GM19023 (cell line): ENCODE measurements around the gene PPP1R7.

Experiments used
- ATAC-seq: cut with Tn5 transposase; IDR thresholded peaks from one replicate; pipeline ENCODE4 v1.9.1; 2021; ENCODE audit warnings: mild to moderate bottlenecking, moderate library complexity; ENCODE audit not compliant: unreplicated experiment

PPP1R7 gene

GRCh38 chr2:241138471-241138870, 11.8 kb upstream of the PPP1R7 start:
- no peak for ATAC-seq

GRCh38 chr2:241139531-241140444, 10.5 kb upstream of the PPP1R7 start:
- ATAC-seq = no peak

- ATAC-seq = no peak
These were observed 9.8 kb upstream of the PPP1R7 start for GRCh38 chr2:241140445-241140840.

- ATAC-seq = no peak
These were observed 9.0 kb upstream of the PPP1R7 start for GRCh38 chr2:241141214-241141770.

GRCh38 chr2:241142063-241142462, 8.2 kb upstream of the PPP1R7 start:
- ATAC-seq = no peak

- no peak for ATAC-seq
These were observed 7.7 kb upstream of the PPP1R7 start for GRCh38 chr2:241142593-241142992.

GRCh38 chr2:241146286-241146685, 4.0 kb upstream of the PPP1R7 start:
- ATAC-seq = no peak

- no peak for ATAC-seq
These were observed 2.9 kb upstream of the PPP1R7 start for GRCh38 chr2:241147336-241147735.

GRCh38 chr2:241148239-241148638, 2.0 kb upstream of the PPP1R7 start:
- no peak for ATAC-seq

- peak; percentile 81 for ATAC-seq
These were observed 1.2 kb upstream of the PPP1R7 start, which contains the start of gene PASK for GRCh38 chr2:241148891-241149674. TSS of gene PASK (minus strand) at chr2:241149472. CDS start at chr2:241143032, 6,440 bp downstream.

- peak; percentile 2 for ATAC-seq
These were observed 667 bp upstream of the PPP1R7 start for GRCh38 chr2:241149675-241149924.

GRCh38 chr2:241150660-241151530, 628 bp downstream of the PPP1R7 start:
- ATAC-seq = no peak

GRCh38 chr2:241151934-241152660, 1.8 kb downstream of the PPP1R7 start:
- no peak for ATAC-seq

- ATAC-seq = no peak
These were observed 3.3 kb downstream of the PPP1R7 start for GRCh38 chr2:241153616-241154015.

- no peak for ATAC-seq
These were observed 4.6 kb downstream of the PPP1R7 start for GRCh38 chr2:241154915-241155314.

GRCh38 chr2:241155936-241156335, 5.7 kb downstream of the PPP1R7 start:
- ATAC-seq = no peak

- no peak for ATAC-seq
These were observed 6.7 kb downstream of the PPP1R7 start for GRCh38 chr2:241156971-241157441.

- ATAC-seq = no peak
These were observed 7.7 kb downstream of the PPP1R7 start for GRCh38 chr2:241157841-241158545.

GRCh38 chr2:241158546-241158900, 8.3 kb downstream of the PPP1R7 start:
- ATAC-seq = no peak
